Activated CD8-positive, alpha-beta memory T cell treated with anti-CD3 and anti-CD28 coated beads for 4 hours (primary cell): ENCODE results near the gene WDR5.

ENCODE experiments used
- DNase-seq, 2 donors: peaks; one replicate each; pipeline ENCODE4 v3.0.0-alpha.2; 2020; ENCODE audit warnings: low read depth in 2 of 2

The WDR5 gene

DNA sequence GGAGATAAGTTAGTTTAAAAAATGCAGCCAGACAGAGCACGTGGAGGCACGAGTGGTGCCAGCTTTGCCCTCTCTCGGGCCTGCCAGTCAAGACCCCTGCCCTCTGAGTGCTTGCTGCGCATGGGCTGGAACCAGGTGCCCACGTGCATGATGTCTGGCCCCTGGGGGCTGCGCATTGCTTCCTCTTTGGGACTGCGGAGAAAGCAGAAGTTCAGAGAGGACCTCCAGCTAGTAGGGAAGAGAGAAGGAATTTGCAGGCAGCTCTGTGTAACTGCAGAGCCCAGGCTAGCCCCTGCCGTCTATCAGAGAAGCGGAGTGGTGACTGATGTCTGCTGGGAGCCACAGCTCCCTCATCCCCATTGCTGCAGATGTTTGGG lies 38.2 kb downstream of the WDR5 start:
- no peak for DNase-seq

- no peak for DNase-seq
These were observed 38.8 kb downstream of the WDR5 start for GRCh38 chr9:134174526-134175290.

- no peak for DNase-seq
These were observed 39.5 kb downstream of the WDR5 start for GRCh38 chr9:134175291-134175807.

DNA sequence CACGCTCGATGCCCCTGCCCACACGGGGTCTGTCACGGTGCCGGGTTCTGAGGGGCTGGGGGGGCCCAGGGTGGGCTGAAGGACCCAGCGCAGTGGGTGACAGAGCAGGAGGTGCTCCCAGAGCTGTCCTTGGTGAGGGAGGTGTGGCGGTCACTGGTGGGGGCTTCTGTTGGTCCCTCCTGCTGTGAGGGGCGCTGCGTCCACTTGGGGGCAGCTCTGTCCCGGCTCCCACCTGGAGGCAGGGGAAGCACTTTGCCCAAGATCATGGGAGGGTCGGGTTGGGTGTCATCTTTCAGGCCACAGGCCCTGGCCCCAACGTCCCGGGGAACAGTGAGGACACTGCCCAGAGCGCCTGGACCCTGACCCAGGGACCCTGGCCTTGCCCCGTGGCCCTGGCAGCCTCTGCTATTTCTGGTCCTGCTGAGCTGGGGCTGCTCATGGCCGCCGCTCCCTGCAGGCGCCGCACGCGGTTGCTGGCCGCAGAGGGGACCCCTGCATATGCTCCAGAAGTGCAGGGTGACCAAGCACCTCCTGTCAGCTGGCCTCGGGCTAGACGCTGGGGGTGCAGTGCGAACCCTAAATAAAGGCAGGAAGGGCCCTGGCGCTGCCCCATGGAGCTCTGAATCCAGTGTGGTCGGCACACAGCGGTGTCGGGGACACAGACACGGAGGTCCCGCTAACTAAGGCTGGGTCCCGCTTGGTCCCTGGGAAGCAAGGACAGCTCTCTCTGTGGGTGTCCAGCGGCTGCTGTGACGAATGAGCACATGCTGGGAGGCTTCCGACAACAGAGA lies 40.1 kb downstream of the WDR5 start:
- no peak for DNase-seq

- no peak for DNase-seq
These were observed 40.7 kb downstream of the WDR5 start for GRCh38 chr9:134176599-134176968.

DNA sequence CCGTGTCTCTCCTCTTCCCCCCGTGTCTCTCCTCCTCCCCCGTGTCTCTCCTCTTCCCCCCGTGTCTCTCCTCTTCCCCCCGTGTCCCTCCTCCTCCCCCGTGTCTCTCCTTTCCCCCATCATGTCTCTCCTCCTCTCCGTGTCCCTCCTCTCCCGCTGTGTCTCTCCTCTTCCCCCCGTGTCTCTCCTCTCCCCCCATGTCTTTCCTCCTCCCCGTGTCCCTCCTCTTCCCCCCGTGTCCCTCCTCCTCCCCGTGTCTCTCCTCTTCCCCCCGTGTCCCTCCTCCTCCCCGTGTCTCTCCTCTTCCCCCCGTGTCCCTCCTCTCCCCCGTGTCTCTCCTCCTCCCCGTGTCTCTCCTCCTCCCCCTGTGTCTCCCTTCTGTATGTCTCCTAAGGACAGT lies 41.3 kb downstream of the WDR5 start:
- DNase-seq = no peak

DNA sequence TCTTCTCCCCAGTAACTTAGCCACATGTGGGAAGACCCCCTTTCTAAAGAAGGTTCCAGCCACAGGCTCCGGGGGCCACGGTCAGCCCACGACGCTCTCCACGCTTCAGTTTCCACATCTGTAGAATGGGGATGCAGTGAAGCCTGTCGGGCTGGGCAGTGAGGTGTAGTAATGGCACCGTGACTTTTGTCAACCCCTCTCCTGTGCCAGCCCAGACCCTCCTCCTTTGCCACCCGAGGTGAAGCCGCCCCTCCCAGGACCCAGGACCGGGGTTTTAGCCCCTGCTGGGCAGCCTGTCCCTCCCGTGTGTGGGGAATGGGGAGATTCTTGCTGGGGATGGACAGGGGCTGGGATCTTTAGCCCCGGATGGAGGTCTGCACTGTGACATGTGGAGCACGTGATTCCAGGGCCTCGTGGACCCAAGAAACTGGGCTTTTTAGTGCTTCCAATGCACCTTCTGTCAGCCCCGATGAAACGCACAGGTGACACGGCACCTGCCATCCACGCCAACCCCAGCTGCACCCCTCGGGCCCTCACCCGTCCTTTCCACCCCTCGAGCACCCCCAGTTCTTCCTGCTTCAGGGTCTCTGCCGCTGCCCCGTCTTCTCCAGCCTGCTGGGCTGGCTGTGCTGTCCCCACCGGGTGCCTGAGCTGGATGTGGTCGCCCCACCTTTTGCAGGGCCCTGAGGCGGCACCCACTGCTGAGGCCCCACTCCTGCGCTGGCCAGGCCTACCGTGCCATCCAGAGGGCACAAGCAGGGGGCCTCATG lies 41.9 kb downstream of the WDR5 start:
- no peak for DNase-seq

DNA sequence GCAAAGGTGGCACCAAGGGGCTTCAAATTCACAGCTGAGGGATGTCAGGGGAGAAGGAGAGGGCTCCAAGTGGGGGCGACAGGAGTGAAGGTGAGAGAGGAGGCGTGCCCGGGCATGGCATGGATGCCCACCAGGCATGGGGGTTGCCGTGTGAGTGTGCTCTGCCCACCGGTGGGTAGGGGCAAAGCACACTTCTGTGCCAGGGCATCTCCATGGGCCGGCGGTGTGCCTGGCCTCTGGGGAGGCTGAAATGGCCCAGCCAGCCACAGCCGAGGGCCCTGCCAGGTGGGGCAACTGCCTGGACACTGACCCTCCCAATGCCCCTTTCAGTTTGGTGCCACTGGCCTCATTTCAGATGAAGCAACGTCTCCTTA lies 42.5 kb downstream of the WDR5 start:
- no peak for DNase-seq

- DNase-seq = no peak
These were observed 43.1 kb downstream of the WDR5 start for GRCh38 chr9:134178768-134179551.

DNA sequence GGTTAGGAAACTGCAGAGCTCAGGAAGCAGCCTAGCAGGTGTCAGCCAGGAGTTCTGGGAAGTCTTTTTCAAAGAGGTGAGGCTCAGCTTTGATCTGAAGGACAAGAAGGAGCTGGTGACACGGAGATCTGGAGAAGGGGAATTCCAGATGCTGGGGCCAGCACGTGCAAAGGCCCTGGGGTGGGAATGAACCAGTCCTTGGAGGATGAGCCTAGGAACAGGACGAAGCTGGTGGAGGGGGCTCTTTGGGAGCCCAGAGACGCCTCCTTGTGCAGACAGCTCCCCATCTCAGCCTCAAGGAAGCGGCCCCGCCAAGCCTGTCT lies 43.7 kb downstream of the WDR5 start:
- DNase-seq = no peak

DNA sequence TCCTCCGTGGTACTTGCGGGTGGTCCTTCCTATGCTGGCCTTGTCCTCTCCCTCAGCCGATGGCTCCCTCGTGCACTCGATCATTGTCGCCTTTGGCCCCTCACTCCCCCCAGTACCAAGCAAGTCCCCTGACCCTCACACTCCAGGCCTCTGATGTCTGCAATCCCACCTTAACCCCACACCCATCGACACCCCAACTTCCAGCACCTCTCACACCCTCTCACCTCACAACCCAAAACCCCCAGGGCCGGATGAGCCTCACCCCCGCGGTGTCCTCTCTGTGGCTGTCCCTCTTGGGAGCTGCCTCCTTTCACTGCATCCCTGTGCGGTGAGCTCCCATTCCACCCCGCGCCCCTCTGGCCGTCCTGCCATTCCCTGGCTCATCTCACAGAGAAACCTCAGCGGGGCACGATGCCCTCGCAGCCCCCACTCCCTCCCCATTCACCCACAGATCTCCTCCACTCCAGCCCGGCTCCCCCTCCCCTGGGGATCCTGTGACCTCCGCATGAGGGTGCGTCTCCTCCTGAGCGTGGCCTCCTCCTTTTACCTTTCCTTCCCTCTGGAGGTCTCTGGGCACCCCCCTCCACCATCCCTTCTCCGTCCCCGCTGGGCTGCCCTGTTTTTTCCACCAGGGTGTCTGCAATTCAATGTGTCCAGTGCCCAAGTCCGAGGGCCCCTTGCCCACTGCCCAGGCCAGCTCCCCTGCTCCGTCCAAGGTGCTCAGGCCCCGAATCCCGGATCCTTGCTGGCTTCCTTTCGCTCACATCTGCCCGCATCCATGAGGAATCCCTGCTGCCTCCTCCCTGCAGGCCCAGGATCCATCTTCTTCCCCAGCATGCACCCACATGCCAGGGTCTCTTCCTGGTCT lies 44.3 kb downstream of the WDR5 start:
- no peak for DNase-seq

- DNase-seq = no peak
These were observed 45.1 kb downstream of the WDR5 start for GRCh38 chr9:134180786-134181647.

- no peak for DNase-seq
These were observed 45.8 kb downstream of the WDR5 start for GRCh38 chr9:134181648-134182034.

GRCh38 chr9:134182554-134183085 lies 46.7 kb downstream of the WDR5 start:
- DNase-seq = no peak

DNA sequence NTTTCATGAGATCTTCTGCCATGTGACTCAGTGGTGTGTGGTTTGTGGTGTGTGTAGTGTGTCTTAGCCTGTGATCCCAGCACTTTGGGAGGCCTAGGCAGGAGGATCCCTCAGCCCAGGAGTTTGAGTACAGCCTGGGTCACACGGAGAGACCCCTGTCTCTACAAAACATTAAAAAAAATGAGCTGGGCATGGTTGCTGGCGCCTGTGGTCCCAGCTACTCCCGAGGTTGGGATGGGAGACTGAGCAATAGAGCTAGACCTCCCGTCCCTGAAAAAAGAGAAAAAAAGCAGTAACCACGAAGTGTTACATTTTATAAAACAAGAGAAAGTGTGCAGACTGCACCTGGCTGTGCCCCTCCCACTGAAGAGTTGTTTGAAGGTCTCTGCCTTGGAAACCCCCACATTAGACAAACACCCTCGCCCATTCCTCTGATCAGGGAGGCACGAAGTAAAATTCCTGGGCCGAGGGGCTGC lies 49.7 kb downstream of the WDR5 start:
- no peak for DNase-seq

DNA sequence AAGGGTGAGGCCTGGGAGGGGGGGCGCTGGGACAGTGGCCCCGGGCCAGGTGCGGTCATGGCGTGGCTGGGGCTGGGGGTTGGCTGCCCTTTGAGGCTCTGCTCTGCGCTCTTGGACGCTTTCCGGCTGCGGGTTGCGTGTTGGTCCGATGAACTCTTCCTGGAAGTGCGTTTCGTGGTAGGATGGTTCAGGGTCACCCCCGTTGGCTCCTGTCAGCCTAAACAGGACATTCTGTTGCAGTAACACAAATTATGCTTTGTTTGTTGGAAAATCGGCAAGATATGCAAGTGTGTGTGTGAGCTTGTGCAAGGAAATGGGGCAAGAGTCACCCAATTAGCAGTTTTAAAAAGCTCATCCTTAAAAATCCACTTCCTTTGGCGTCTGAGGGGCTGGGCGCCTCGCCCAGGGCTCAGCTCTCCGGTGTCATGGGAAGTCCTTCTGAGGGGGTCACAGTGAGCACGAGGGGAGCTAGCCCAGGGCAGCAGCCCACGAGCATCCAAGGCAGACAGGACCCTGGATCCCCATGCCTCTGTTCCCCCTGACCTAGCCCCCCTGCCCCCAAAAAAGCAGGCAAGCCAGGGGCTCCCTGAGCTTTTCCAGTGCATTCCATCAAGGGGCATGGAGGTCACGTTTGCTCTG lies 50.7 kb downstream of the WDR5 start:
- no peak for DNase-seq

- no peak for DNase-seq
These were observed 51.2 kb downstream of the WDR5 start for GRCh38 chr9:134187110-134187531.

DNA sequence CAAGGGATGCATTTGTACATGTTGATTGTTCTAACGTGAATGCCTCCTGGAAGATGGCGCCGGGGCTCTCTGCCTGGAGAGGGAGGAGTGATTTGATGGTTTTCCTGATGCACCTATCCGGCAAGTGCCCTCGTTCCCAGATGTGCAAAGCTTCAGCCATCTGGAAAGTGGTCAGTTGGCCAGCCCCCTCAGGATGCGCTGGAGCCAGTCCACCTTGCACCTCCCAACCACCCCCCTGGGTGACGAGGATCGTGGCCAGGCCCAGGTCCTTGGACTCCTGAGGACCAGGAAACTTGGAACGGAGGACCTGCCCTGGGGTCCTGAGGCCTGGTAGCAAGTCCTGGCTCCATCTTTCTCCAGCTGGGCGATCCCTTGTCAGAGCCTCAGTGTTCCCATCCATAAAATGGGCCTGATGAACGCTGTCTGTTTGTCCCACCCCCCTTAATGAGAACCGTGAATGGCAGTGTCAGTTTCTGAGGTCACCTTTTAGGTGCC lies 52.1 kb downstream of the WDR5 start:
- DNase-seq = no peak
